Measurements from ENCODE around the gene NIF3L1.
A peak's percentile ranks its signal among the peaks of the same experiment; 100 is the strongest.
"Not testable (repeated sequence)": the region's sequence is repeated elsewhere in the genome, so short reads cannot be mapped to it uniquely, and the experiment has no call there.

NIF3L1 gene

GRCh38 chr2:200873560-200873959 lies 15.6 kb upstream of the NIF3L1 start:
- no peak for DNase-seq

GRCh38 chr2:200877443-200877842 lies 11.7 kb upstream of the NIF3L1 start:
- no peak for DNase-seq

- DNase-seq, result no peak
Measured at GRCh38 chr2:200878289-200878880, 10.8 kb upstream of the NIF3L1 start.

- not testable (repeated sequence) for DNase-seq
Measured at GRCh38 chr2:200881715-200882249, 7.4 kb upstream of the NIF3L1 start.

GRCh38 chr2:200899482-200899881 lies 10.3 kb downstream of the NIF3L1 start:
- no peak for DNase-seq

- DNase-seq, result peak; percentile 71
Measured at GRCh38 chr2:200901459-200902072, 12.4 kb downstream of the NIF3L1 start.

GRCh38 chr2:200905618-200906296 lies 16.6 kb downstream of the NIF3L1 start:
- DNase-seq, result no peak

GRCh38 chr2:200909958-200910357 lies 20.8 kb downstream of the NIF3L1 start:
- DNase-seq, result no peak

GRCh38 chr2:200913654-200914053 lies 24.5 kb downstream of the NIF3L1 start:
- DNase-seq, result no peak

- DNase-seq, result no peak
Measured at GRCh38 chr2:200922439-200922838, 33.3 kb downstream of the NIF3L1 start.

- DNase-seq, result no peak
Measured at GRCh38 chr2:200929334-200930249, 40.4 kb downstream of the NIF3L1 start.

GRCh38 chr2:200930947-200931626 lies 41.9 kb downstream of the NIF3L1 start:
- DNase-seq, result no peak

- no peak for DNase-seq
Measured at GRCh38 chr2:200939832-200940231, 50.7 kb downstream of the NIF3L1 start.

- DNase-seq, result no peak
Measured at GRCh38 chr2:200943527-200944105, 54.4 kb downstream of the NIF3L1 start.

GRCh38 chr2:200944467-200945394 lies 55.6 kb downstream of the NIF3L1 start:
- DNase-seq, result peak; percentile 74

GRCh38 chr2:200945395-200945729 lies 56.2 kb downstream of the NIF3L1 start:
- DNase-seq, result no peak

- no peak for DNase-seq
Measured at GRCh38 chr2:200950378-200950777, 61.2 kb downstream of the NIF3L1 start.

Data from activated CD8-positive, alpha-beta memory T cell treated with anti-CD3 and anti-CD28 coated beads, Interleukin-2, amount 50 U/mL, for 48 hours (primary cell).